Type B pancreatic cell (in vitro differentiated cells): ENCODE measurements around the gene RANBP3. TPM values are rescaled to one million over a fixed set of nuclear protein-coding genes. Genes with fewer than 3 reads are reported as not detected.

Experiments
- DNase-seq: peaks from one replicate; pipeline ENCODE4 v3.0.0; 2021; ENCODE audit warnings: mixed read lengths; ENCODE audit not compliant: unreplicated experiment; ENCODE audit errors: extremely low spot score
- H3K27ac Mint-ChIP-seq: 2 replicates; pipeline ENCODE4 v1.8.0; 2021; ENCODE audit warnings: mild to moderate bottlenecking, mixed read lengths
- H3K27me3 Mint-ChIP-seq: 2 replicates; pipeline ENCODE4 v1.8.0; 2021; ENCODE audit warnings: mixed read lengths
- H3K36me3 Mint-ChIP-seq: 2 replicates; pipeline ENCODE4 v1.8.0; 2021; ENCODE audit warnings: mixed read lengths
- H3K4me1 Mint-ChIP-seq: one replicate; pipeline ENCODE4 v1.8.0; 2021; ENCODE audit warnings: mixed read lengths; ENCODE audit not compliant: unreplicated experiment
- H3K4me3 Mint-ChIP-seq: 2 replicates; pipeline ENCODE4 v1.8.0; 2021; ENCODE audit warnings: mild to moderate bottlenecking, mixed read lengths
- H3K9me3 Mint-ChIP-seq: 2 replicates; pipeline ENCODE4 v1.8.0; 2021; ENCODE audit warnings: mixed read lengths
- CTCF ChIP-seq: fragments of 200-600 bp; sonication (generic); conservative IDR thresholded peaks from 2 replicates; pipeline ENCODE4 v1.5.0; 2021; ENCODE audit warnings: antibody characterized with exemption, mild to moderate bottlenecking
- total RNA-seq: library from RNA; stranded (reverse); gene quantifications from 2 replicates; pipeline ENCODE4 v1.2.1, GENCODE V29; 2021; ENCODE audit warnings: low replicate concordance

Gene RANBP3
- total RNA-seq, 1 donor from 2014 or later = 92.4 TPM

GRCh38 chr19:5953030-5953589, 24.8 kb downstream of the RANBP3 start:
- Mint-ChIP-seq H3K27me3 (no peaks in the 10 kb centered on the region), H3K27ac (peak overlapping the region; percentile 62), H3K4me1 (peaks cover 82% of the 10 kb centered on the region), H3K4me3 (peak overlapping the region; percentile 52), H3K36me3 (peaks cover 10% of the 10 kb centered on the region), H3K9me3 (no peaks in the 10 kb centered on the region)
- DNase-seq = no peak
- TF ChIP-seq CTCF = no peak

GRCh38 chr19:5952193-5953029, 25.5 kb downstream of the RANBP3 start:
- no peak for DNase-seq
- Mint-ChIP-seq H3K4me3 (peak overlapping the region; percentile 52), H3K36me3 (peaks cover 10% of the 10 kb centered on the region), H3K9me3 (no peaks in the 10 kb centered on the region), H3K4me1 (peaks cover 81% of the 10 kb centered on the region), H3K27ac (peak overlapping the region; percentile 62), H3K27me3 (no peaks in the 10 kb centered on the region)
- no peak for TF ChIP-seq CTCF

- Mint-ChIP-seq H3K4me3 (peak overlapping the region; percentile 58), H3K27me3 (no peaks in the 10 kb centered on the region), H3K9me3 (no peaks in the 10 kb centered on the region), H3K4me1 (peaks cover 75% of the 10 kb centered on the region), H3K27ac (peak overlapping the region; percentile 72), H3K36me3 (peaks cover 10% of the 10 kb centered on the region)
- DNase-seq = no peak
- no peak for TF ChIP-seq CTCF
Observed at GRCh38 chr19:5951338-5951861, 26.5 kb downstream of the RANBP3 start.

GRCh38 chr19:5950741-5951140, 27.2 kb downstream of the RANBP3 start:
- Mint-ChIP-seq H3K4me3 (peak overlapping the region; percentile 58), H3K4me1 (peaks cover 76% of the 10 kb centered on the region), H3K9me3 (no peaks in the 10 kb centered on the region), H3K36me3 (peaks cover 10% of the 10 kb centered on the region), H3K27ac (peak overlapping the region; percentile 72), H3K27me3 (no peaks in the 10 kb centered on the region)
- no peak for TF ChIP-seq CTCF
- no peak for DNase-seq

GRCh38 chr19:5949792-5950305, 28.1 kb downstream of the RANBP3 start:
- no peak for TF ChIP-seq CTCF
- no peak for DNase-seq
- H3K4me1 Mint-ChIP-seq = peaks cover 85% of the 10 kb centered on the region
- peaks cover 10% of the 10 kb centered on the region for H3K36me3 Mint-ChIP-seq
- no peak overlapping the region for H3K4me3 Mint-ChIP-seq
- H3K9me3 Mint-ChIP-seq = no peaks in the 10 kb centered on the region
- H3K27ac Mint-ChIP-seq = peak overlapping the region; percentile 77
- no peaks in the 10 kb centered on the region for H3K27me3 Mint-ChIP-seq
